GM20431 (cell line): ENCODE measurements around the gene S1PR2.
"Not testable (repeated sequence)": the region's sequence is repeated elsewhere in the genome, so short reads cannot be mapped to it uniquely, and the experiment has no call there.

Experiments used
- in situ Hi-C: fragments of 300-500 bp; cut with MseI, MboI; formaldehyde crosslinking; loops from one replicate; pipeline ENCODE4 v1.15.0; 2020; ENCODE audit warnings: low sequenced_read_pairs; ENCODE audit not compliant: unreplicated experiment

Gene S1PR2

GRCh38 chr19:10226376-10227025, 4.6 kb downstream of the S1PR2 start:
- in situ Hi-C loops = no loop called here

- in situ Hi-C loops = no loop called here
Measured at GRCh38 chr19:10226021-10226375, 5.1 kb downstream of the S1PR2 start.

- in situ Hi-C loops = no loop called here
Measured at GRCh38 chr19:10224337-10224736, 6.8 kb downstream of the S1PR2 start.

GRCh38 chr19:10223488-10224213, 7.5 kb downstream of the S1PR2 start:
- in situ Hi-C loops = no loop called here

DNA sequence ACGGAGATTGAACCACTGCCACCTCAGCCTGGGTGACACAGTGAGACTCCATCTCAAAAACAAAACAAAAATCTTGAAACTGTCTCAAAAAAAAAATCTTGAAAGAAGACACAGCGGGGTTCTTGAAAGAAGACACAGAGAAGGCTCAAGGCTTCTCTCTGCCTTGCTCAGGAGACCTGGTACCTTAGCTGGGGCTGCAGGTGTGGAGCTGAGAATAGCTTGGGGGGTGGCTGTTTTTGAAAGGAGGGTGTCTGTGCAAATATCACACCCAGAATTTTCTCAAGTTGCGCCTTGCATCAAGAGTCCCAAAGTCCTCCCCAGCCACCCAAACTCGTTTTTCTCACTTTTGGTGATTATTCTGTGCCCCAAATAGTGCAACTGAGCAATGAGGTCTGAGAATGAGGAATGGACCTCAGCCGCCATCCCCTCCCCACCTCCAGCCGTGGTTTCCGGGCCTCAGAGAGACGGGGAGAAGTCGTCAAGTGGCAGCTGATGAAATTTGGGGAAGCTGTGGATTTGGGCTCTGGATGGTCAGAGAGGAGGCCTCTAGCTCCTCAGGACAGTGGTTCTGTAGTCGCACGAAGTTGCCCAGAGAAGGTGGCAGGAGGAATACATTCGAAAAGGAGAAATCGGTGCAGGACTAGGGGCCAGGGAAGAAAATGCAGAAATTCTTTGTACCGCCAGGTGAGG, 8.8 kb downstream of the S1PR2 start:
- in situ Hi-C loops = no loop called here

DNA sequence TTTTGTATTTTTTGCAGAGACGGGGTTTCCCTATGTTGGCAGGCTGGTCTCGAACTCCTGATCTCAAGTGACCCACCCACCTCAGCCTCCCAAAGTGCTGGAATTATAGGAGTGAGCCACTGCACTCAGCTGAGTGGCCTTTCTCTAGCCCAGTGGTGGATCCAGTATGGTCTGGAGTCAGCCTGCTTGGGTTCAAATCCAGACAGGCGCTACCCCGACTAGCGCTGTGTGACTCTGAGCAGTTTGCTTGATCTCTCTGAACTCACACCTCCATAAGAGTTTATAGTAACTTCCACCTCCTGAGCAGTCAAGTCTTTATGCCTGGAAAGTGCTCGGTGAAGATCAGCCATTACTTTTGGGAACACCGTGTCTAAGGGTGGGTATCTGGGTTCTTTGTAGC, 10.4 kb downstream of the S1PR2 start:
- in situ Hi-C loops = no loop called here

DNA sequence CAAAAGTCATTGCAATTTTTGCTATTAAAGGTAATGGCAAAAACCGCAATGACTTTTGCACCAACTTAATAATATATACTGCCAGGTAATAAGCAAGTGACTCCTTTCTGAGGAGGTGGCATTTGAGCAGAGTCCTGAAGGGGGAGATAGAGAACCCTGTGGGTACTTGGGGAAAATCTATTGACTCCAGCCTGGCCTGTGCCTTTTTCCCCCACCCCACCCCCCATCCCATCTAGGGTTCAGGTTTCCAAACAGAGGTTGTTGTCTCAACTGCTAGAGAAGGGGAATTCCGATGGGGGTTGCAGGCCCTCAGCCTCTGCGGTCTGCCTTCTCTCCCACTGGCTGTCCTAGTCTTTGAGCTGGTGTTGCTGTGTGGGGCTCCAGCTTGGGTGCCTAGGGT, 11.5 kb downstream of the S1PR2 start:
- in situ Hi-C loops = no loop called here

DNA sequence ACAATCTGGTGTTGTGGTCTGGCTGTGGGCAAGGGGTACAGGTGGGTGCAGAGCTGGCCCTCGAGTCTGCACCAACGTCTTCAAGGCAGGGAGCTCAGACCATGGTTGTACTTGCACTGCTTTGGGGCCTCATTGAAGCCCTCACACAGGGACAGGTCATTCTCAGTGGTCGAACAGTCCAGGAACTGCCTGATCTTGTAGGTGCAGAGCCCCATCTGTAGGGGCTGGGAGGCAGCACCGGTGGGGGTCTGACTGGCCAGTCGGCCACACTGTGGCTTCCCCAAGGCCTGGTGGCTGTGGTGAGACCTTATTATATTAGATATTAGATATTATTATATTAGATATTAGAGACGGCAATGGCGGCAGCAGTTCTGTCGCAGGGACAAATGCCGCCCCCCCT, 14.0 kb downstream of the S1PR2 start:
- in situ Hi-C loops = no loop called here

DNA sequence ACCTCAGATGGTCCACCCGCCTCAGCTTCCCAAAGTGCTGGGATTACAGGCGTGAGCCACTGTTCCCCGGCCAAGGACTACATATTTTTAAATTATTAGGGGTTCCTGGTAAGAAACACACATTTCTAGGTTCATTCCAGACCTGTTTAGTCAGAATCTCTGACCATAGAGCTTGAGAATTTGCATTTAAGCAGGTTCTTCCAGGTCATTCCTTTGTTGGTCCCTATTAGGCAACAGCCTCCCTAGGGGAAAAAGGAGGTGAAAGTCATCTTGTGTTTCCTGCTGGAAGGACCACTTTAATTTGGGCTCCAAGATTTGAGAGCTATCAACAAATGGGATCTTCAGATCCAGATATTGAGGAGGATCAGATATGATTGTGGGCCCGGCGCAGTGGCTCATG, 16.3 kb downstream of the S1PR2 start:
- in situ Hi-C loops = no loop called here

DNA sequence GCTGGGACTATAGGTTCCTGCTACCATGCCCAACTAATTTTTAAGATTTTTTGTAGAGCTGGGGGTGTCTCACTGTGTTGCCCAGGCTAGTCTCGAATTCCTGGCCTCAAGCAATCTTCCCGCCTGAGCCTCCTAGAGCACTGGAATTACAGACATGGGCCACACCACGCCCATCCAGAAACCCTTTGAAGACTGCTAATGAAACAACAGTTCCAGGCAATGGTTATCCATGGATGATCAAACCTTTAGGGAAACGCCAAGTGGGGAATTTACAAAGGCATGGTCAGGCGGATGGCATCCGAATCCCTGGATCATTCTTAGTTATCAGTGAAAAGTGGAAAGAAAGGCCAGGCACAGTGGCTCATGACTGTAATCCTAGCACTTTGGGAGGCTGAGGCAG, 19.4 kb downstream of the S1PR2 start:
- in situ Hi-C loops = no loop called here

DNA sequence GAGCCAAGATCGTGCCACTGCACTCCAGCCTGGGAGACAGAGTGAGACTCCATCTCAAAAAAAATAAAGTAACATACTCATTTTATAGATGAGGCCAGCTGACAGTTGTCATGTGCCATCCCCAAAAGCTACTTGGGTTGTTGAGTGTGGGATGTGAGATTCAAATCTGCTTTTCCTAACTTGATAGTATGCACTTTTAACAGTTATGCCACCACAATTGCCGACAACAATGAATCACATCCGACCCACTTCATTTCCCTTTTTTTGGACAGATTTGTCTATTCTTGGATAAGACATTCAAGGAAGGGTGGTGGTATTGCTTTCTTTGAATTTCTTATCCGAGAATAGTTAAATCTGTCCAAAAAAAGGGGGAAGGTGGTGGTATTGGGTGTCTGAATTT, 20.1 kb downstream of the S1PR2 start:
- in situ Hi-C loops = no loop called here

DNA sequence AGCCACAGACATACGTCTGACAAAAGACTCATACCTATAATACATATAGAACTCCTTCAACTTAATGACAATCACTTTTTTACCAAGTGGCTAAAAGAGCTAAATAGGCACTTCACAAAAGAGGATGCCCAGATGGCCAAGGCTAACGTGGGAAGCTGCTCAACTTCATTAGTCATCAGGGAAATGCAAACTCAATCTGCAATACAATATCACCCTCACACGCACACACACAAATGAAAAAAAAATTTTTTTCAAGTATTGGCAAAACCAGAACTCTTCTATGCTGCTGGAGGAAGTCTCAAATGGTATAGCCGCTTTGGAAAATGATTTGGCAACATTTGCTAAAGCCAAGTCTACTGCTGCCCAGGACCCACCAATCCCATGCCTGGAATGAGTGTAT, 21.8 kb downstream of the S1PR2 start:
- in situ Hi-C loops = no loop called here

DNA sequence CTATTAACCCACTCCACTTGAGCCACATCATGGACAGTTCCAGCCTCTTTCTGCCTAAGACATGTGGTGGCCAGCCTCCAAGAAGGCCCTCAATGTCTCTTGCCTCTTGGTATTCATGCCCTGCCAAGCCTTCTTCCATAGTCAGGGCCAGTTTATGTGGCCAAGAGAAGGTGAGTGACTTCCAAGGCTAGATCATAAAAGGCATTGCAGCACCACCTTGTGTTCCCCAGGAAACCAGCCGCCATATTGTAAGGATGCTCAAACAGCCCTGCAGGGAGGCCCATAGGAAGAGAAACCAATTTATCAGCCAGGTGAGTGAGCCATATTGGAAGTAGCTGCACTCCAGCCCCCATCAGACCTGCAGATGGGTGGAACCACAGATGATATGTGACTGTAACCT, 24.1 kb downstream of the S1PR2 start:
- in situ Hi-C loops = no loop called here

GRCh38 chr19:10206226-10206885, 24.8 kb downstream of the S1PR2 start:
- in situ Hi-C loops = no loop called here

DNA sequence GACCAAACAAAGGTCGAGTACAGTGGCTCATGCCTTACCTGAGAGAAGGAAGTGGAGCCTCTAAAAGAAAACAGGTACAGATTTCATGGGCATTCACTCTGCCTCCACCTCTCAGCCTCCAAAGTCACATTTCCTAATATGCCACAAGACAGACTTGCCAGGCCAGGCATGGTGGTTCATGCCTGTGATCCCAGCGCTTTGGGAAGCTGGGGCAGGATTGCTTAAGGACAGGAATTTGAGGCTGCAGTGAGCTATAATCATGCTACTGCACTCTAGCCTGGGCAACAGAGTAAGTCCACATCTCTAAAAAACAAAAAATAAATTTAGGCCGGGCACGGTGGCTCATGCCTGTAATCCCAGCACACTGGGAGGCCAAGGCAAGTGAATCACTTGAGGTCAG, 25.5 kb downstream of the S1PR2 start:
- in situ Hi-C loops = no loop called here

DNA sequence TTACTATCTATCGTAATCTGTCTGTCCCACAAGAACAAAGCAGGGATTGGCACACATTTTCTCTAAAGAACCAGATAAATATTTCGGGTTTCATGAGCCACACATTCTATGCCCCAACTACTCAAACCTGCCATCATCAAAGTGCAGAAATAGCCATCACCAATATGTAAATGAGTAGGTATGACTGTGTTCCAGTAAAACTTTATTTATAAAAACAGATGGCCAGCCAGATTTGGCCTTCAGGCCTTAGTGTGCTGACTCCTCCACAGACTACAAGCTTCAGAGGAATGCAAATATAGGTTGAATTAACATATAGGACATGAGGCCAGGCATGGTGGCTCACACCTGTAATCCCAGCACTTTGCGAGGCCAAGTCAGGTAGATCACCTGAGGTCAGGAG, 27.4 kb downstream of the S1PR2 start:
- in situ Hi-C loops = no loop called here

- in situ Hi-C loops = no loop called here
Measured at GRCh38 chr19:10201176-10201575, 30.0 kb downstream of the S1PR2 start.

- in situ Hi-C loops = not testable (repeated sequence)
Measured at GRCh38 chr19:10200101-10200500, 31.0 kb downstream of the S1PR2 start.

DNA sequence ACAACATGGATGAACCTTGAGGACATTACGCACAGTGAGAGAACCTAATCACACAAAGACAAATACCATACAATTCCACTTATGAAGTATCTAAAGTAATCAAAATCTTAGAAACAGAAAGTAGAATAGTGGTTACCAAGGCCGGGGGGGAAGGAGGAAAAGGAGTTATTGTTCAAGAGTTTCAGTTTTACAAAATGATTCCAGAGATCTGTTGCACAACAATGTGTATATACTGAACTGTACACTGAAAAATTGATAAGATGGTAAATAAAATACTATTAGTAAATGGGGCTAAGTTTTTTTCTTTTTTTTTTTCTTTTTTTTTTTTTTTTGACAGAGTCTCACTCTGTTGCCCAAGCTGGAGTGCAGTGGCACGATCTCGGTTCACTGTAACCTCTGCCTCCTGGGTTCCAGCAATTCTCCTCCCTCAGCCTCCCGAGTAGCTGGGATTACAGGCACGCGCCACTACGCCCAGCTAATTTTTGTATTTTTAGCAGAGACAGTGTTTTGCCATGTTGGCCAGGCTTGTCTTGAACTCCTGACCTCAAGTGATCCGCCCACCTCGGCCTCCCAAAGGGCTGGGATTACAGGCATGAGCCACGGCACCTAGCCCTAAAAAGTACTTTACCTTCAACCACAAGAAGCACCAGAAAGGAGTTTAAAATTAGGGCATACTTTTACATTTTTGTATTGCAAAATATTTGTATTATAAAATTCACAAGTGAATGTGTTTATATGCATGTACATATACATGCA, 32.1 kb downstream of the S1PR2 start:
- in situ Hi-C loops = not testable (repeated sequence)

DNA sequence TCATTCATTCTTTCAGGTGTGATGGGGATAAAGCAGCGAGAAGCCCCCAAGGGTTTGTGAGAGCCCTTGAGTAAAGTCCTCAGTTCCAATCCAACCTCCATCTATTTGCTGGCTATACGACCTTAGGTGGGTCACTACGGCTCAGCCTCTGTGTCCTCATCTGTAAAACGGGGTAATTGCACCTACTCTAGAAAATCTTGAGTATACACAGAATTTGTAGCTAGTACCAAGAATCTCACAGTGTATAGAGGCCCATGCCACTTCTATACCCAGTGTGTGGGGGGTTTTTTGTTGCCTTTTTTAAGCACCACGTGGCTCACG, 36.0 kb downstream of the S1PR2 start:
- in situ Hi-C loops = no loop called here
